Measurements from ENCODE around the gene ZBTB25. TPM values are rescaled to one million over a fixed set of nuclear protein-coding genes. Genes with fewer than 3 reads are reported as not detected.

Gene ZBTB25
- total RNA-seq, 1 experiment from 2014 or later = 26.3 TPM

GRCh38 chr14:64500088-64500487 is 3.5 kb downstream of the ZBTB25 start:
- H3K36me3 ChIP-seq (ENCODE audit: insufficient read depth, low read length) = peaks cover 16% of the 10 kb centered on the region
- peaks cover 76% of the 10 kb centered on the region for H3K79me2 ChIP-seq (ENCODE audit: low read length)
- no peak overlapping the region for H3K4me3 ChIP-seq (ENCODE audit: low read length)
- DNase-seq = no peak
- H3K27me3 ChIP-seq (ENCODE audit: low read length) = no peaks in the 10 kb centered on the region
- peaks cover 34% of the 10 kb centered on the region for H3K4me1 ChIP-seq (ENCODE audit: low read length)
- no peaks in the 10 kb centered on the region for H4K20me1 ChIP-seq (ENCODE audit: insufficient read depth, low read depth, low read length)
- peak overlapping the region; percentile 29; the same call in 1 of the 2 replicates for H3K27ac ChIP-seq (ENCODE audit: low read length)
- no peaks in the 10 kb centered on the region for H3K9me3 ChIP-seq (ENCODE audit: low read length)
- H3K9ac ChIP-seq (ENCODE audit: low read length) = peak overlapping the region; percentile 9; the same call in 1 of the 2 replicates
- H3K4me2 ChIP-seq (ENCODE audit: low read depth, low read length, poor library complexity, severe bottlenecking) = peak overlapping the region; percentile 18
- H2AFZ ChIP-seq (ENCODE audit: low read length) = no peak overlapping the region
- H3K9me2 ChIP-seq (replicated peaks; ENCODE audit: insufficient read depth, low read length) = no peaks in the 10 kb centered on the region

GRCh38 chr14:64496764-64497163 is 6.9 kb downstream of the ZBTB25 start:
- Histone ChIP-seq H3K4me3 (ENCODE audit: low read length) (no peak overlapping the region), H3K9ac (ENCODE audit: low read length) (no peak overlapping the region), H3K4me1 (ENCODE audit: low read length) (peaks cover 26% of the 10 kb centered on the region), H3K9me3 (ENCODE audit: low read length) (no peaks in the 10 kb centered on the region), H3K27ac (ENCODE audit: low read length) (peak overlapping the region; percentile 21; the same call in 1 of the 2 replicates), H2AFZ (ENCODE audit: low read length) (no peak overlapping the region), H3K27me3 (ENCODE audit: low read length) (no peaks in the 10 kb centered on the region), H4K20me1 (ENCODE audit: insufficient read depth, low read depth, low read length) (no peaks in the 10 kb centered on the region), H3K79me2 (ENCODE audit: low read length) (peaks cover 89% of the 10 kb centered on the region), H3K4me2 (ENCODE audit: low read depth, low read length, poor library complexity, severe bottlenecking) (no peak overlapping the region), H3K9me2 (replicated peaks; ENCODE audit: insufficient read depth, low read length) (no peaks in the 10 kb centered on the region), H3K36me3 (ENCODE audit: insufficient read depth, low read length) (peaks cover 19% of the 10 kb centered on the region)
- DNase-seq = no peak

GRCh38 chr14:64495252-64495651 is 8.4 kb downstream of the ZBTB25 start:
- H3K9ac ChIP-seq (ENCODE audit: low read length) = no peak overlapping the region
- H3K79me2 ChIP-seq (ENCODE audit: low read length) = peaks cover 89% of the 10 kb centered on the region
- H3K9me2 ChIP-seq (replicated peaks; ENCODE audit: insufficient read depth, low read length) = no peaks in the 10 kb centered on the region
- peaks cover 11% of the 10 kb centered on the region for H3K4me1 ChIP-seq (ENCODE audit: low read length)
- no peaks in the 10 kb centered on the region for H4K20me1 ChIP-seq (ENCODE audit: insufficient read depth, low read depth, low read length)
- no peak overlapping the region for H3K4me2 ChIP-seq (ENCODE audit: low read depth, low read length, poor library complexity, severe bottlenecking)
- H3K4me3 ChIP-seq (ENCODE audit: low read length) = no peak overlapping the region
- H2AFZ ChIP-seq (ENCODE audit: low read length) = no peak overlapping the region
- H3K36me3 ChIP-seq (ENCODE audit: insufficient read depth, low read length) = peaks cover 24% of the 10 kb centered on the region
- no peak for DNase-seq
- no peaks in the 10 kb centered on the region for H3K27me3 ChIP-seq (ENCODE audit: low read length)
- H3K27ac ChIP-seq (ENCODE audit: low read length) = no peak overlapping the region
- no peaks in the 10 kb centered on the region for H3K9me3 ChIP-seq (ENCODE audit: low read length)

GRCh38 chr14:64493455-64493854 is 10.2 kb downstream of the ZBTB25 start:
- H3K9me2 ChIP-seq (replicated peaks; ENCODE audit: insufficient read depth, low read length) = no peaks in the 10 kb centered on the region
- H3K79me2 ChIP-seq (ENCODE audit: low read length) = peaks cover 77% of the 10 kb centered on the region
- no peak overlapping the region for H3K27ac ChIP-seq (ENCODE audit: low read length)
- H3K4me3 ChIP-seq (ENCODE audit: low read length) = no peak overlapping the region
- no peak overlapping the region for H3K9ac ChIP-seq (ENCODE audit: low read length)
- no peaks in the 10 kb centered on the region for H4K20me1 ChIP-seq (ENCODE audit: insufficient read depth, low read depth, low read length)
- no peaks in the 10 kb centered on the region for H3K27me3 ChIP-seq (ENCODE audit: low read length)
- H3K4me1 ChIP-seq (ENCODE audit: low read length) = peaks cover 4% of the 10 kb centered on the region; the same call in 1 of the 2 replicates
- H3K4me2 ChIP-seq (ENCODE audit: low read depth, low read length, poor library complexity, severe bottlenecking) = no peak overlapping the region
- DNase-seq = no peak
- H2AFZ ChIP-seq (ENCODE audit: low read length) = no peak overlapping the region
- no peaks in the 10 kb centered on the region for H3K9me3 ChIP-seq (ENCODE audit: low read length)
- H3K36me3 ChIP-seq (ENCODE audit: insufficient read depth, low read length) = peaks cover 18% of the 10 kb centered on the region; the same call in 1 of the 2 replicates

- no peaks in the 10 kb centered on the region for H3K9me2 ChIP-seq (replicated peaks; ENCODE audit: insufficient read depth, low read length)
- DNase-seq = no peak
- no peaks in the 10 kb centered on the region for H3K27me3 ChIP-seq (ENCODE audit: low read length)
- no peak overlapping the region for H3K9ac ChIP-seq (ENCODE audit: low read length)
- no peak overlapping the region for H3K4me3 ChIP-seq (ENCODE audit: low read length)
- peaks cover 33% of the 10 kb centered on the region for H3K36me3 ChIP-seq (ENCODE audit: insufficient read depth, low read length)
- H3K27ac ChIP-seq (ENCODE audit: low read length) = no peak overlapping the region
- peaks cover 79% of the 10 kb centered on the region for H3K79me2 ChIP-seq (ENCODE audit: low read length)
- H3K9me3 ChIP-seq (ENCODE audit: low read length) = no peaks in the 10 kb centered on the region
- H3K4me2 ChIP-seq (ENCODE audit: low read depth, low read length, poor library complexity, severe bottlenecking) = no peak overlapping the region
- no peak overlapping the region for H2AFZ ChIP-seq (ENCODE audit: low read length)
- H4K20me1 ChIP-seq (ENCODE audit: insufficient read depth, low read depth, low read length) = no peaks in the 10 kb centered on the region
- no peaks in the 10 kb centered on the region for H3K4me1 ChIP-seq (ENCODE audit: low read length)
These were observed 12.0 kb downstream of the ZBTB25 start for GRCh38 chr14:64491637-64492036.

GRCh38 chr14:64488590-64489099 is 15.0 kb downstream of the ZBTB25 start:
- no peak overlapping the region for H3K4me3 ChIP-seq (ENCODE audit: low read length)
- no peak overlapping the region for H3K4me2 ChIP-seq (ENCODE audit: low read depth, low read length, poor library complexity, severe bottlenecking)
- no peak for DNase-seq
- no peak overlapping the region for H3K27ac ChIP-seq (ENCODE audit: low read length)
- no peaks in the 10 kb centered on the region for H3K27me3 ChIP-seq (ENCODE audit: low read length)
- H3K36me3 ChIP-seq (ENCODE audit: insufficient read depth, low read length) = peaks cover 47% of the 10 kb centered on the region
- H3K9me3 ChIP-seq (ENCODE audit: low read length) = no peaks in the 10 kb centered on the region
- H2AFZ ChIP-seq (ENCODE audit: low read length) = no peak overlapping the region
- no peaks in the 10 kb centered on the region for H4K20me1 ChIP-seq (ENCODE audit: insufficient read depth, low read depth, low read length)
- H3K9ac ChIP-seq (ENCODE audit: low read length) = no peak overlapping the region
- H3K79me2 ChIP-seq (ENCODE audit: low read length) = peaks cover 65% of the 10 kb centered on the region
- H3K4me1 ChIP-seq (ENCODE audit: low read length) = no peaks in the 10 kb centered on the region
- no peaks in the 10 kb centered on the region for H3K9me2 ChIP-seq (replicated peaks; ENCODE audit: insufficient read depth, low read length)

GRCh38 chr14:64478634-64479250 is 24.9 kb downstream of the ZBTB25 start:
- DNase-seq = peak; percentile 86
- H3K9me2 ChIP-seq (replicated peaks; ENCODE audit: insufficient read depth, low read length) = no peaks in the 10 kb centered on the region
- no peaks in the 10 kb centered on the region for H3K4me1 ChIP-seq (ENCODE audit: low read length)
- no peaks in the 10 kb centered on the region for H3K27me3 ChIP-seq (ENCODE audit: low read length)
- H3K36me3 ChIP-seq (ENCODE audit: insufficient read depth, low read length) = peaks cover 17% of the 10 kb centered on the region; the same call in 1 of the 2 replicates
- H4K20me1 ChIP-seq (ENCODE audit: insufficient read depth, low read depth, low read length) = no peaks in the 10 kb centered on the region
- no peak overlapping the region for H2AFZ ChIP-seq (ENCODE audit: low read length)
- no peaks in the 10 kb centered on the region for H3K9me3 ChIP-seq (ENCODE audit: low read length)
- H3K9ac ChIP-seq (ENCODE audit: low read length) = no peak overlapping the region
- no peak overlapping the region for H3K27ac ChIP-seq (ENCODE audit: low read length)
- H3K4me3 ChIP-seq (ENCODE audit: low read length) = no peak overlapping the region
- peaks cover 11% of the 10 kb centered on the region for H3K79me2 ChIP-seq (ENCODE audit: low read length)
- no peak overlapping the region for H3K4me2 ChIP-seq (ENCODE audit: low read depth, low read length, poor library complexity, severe bottlenecking)

GRCh38 chr14:64476438-64476837 is 27.2 kb downstream of the ZBTB25 start:
- no peak for DNase-seq
- no peaks in the 10 kb centered on the region for H4K20me1 ChIP-seq (ENCODE audit: insufficient read depth, low read depth, low read length)

More at GRCh38 chr14:64476438-64476837, 27.2 kb downstream of the ZBTB25 start:
- Histone ChIP-seq H3K4me3 (ENCODE audit: low read length) (no peak overlapping the region), H3K36me3 (ENCODE audit: insufficient read depth, low read length) (peaks cover 3% of the 10 kb centered on the region; the same call in 1 of the 2 replicates), H2AFZ (ENCODE audit: low read length) (no peak overlapping the region), H3K9ac (ENCODE audit: low read length) (no peak overlapping the region), H3K9me3 (ENCODE audit: low read length) (no peaks in the 10 kb centered on the region), H3K4me1 (ENCODE audit: low read length) (peaks cover 12% of the 10 kb centered on the region), H3K4me2 (ENCODE audit: low read depth, low read length, poor library complexity, severe bottlenecking) (no peak overlapping the region), H3K27me3 (ENCODE audit: low read length) (no peaks in the 10 kb centered on the region), H3K27ac (ENCODE audit: low read length) (no peak overlapping the region), H3K9me2 (replicated peaks; ENCODE audit: insufficient read depth, low read length) (no peaks in the 10 kb centered on the region), H3K79me2 (ENCODE audit: low read length) (no peaks in the 10 kb centered on the region; the same call in 1 of the 2 replicates)
